ENCODE measurements around the gene ADGRG6.

GRCh38 chr6:142280265-142280664 lies 21.5 kb upstream of the ADGRG6 start:
- TF ChIP-seq, protein P1, sequence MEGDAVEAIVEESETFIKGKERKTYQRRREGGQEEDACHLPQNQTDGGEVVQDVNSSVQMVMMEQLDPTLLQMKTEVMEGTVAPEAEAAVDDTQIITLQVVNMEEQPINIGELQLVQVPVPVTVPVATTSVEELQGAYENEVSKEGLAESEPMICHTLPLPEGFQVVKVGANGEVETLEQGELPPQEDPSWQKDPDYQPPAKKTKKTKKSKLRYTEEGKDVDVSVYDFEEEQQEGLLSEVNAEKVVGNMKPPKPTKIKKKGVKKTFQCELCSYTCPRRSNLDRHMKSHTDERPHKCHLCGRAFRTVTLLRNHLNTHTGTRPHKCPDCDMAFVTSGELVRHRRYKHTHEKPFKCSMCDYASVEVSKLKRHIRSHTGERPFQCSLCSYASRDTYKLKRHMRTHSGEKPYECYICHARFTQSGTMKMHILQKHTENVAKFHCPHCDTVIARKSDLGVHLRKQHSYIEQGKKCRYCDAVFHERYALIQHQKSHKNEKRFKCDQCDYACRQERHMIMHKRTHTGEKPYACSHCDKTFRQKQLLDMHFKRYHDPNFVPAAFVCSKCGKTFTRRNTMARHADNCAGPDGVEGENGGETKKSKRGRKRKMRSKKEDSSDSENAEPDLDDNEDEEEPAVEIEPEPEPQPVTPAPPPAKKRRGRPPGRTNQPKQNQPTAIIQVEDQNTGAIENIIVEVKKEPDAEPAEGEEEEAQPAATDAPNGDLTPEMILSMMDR (IDR thresholded peaks at IDR 0.05): no peak
- TF ChIP-seq POLR2A (IDR thresholded peaks at IDR 0.05): no peak
